Measurements from ENCODE around the gene PSAPL1.

- TF ChIP-seq CTCF (IDR thresholded peaks at IDR 0.05) (no peak), POLR2A (IDR thresholded peaks at IDR 0.05) (no peak)
Observed at GRCh38 chr4:7411491-7411890, 23.2 kb downstream of the PSAPL1 start.
